Activated CD4-positive, CD25-positive, alpha-beta regulatory T cell treated with anti-CD3 and anti-CD28 coated beads, Interleukin-2, amount 50 U/mL, for 72 hours (primary cell): Measurements from ENCODE around the gene KCTD20.

Experiments
- DNase-seq: peaks from one replicate; pipeline ENCODE4 v3.0.0; 2021

KCTD20 gene

DNA sequence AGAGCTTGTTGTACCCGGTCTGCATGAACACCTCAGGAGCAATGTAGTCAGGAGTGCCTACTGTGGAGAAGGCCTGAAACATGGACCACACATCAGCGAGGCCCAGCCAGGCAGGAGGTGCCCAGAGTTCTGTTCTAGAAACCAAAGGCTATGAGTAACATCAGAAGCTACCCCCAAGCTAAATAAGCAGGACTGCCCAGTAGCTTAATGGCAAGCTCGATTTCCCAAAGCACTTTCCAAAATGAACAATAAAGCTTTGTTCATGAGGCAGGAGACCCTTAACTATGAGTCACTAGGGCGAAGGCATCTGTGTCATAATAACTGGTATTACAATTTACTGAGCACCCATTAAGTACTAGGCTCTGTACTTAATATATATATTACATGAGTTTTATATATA is 57.1 kb downstream of the KCTD20 start:
- no peak for DNase-seq

DNA sequence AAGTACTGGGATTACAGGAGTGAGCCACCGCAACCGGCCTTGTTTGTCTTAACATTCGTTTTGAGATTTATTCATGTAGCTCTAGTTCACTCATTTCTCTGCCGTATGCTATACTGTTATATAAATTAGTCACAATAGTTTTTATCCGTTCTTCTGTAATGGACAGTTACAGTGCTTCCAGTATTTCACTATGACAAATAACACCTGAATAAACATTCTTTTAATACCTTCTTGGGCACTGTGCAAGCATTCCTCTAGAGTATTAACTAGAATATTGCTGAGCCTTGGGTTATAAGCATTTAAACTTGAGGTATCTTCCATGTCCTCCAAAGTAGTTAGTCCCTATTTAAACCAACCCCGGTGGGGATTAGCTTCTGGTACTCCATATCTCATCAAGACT is 58.9 kb downstream of the KCTD20 start:
- DNase-seq = no peak

GRCh38 chr6:36504181-36504580 is 61.4 kb downstream of the KCTD20 start:
- no peak for DNase-seq

DNA sequence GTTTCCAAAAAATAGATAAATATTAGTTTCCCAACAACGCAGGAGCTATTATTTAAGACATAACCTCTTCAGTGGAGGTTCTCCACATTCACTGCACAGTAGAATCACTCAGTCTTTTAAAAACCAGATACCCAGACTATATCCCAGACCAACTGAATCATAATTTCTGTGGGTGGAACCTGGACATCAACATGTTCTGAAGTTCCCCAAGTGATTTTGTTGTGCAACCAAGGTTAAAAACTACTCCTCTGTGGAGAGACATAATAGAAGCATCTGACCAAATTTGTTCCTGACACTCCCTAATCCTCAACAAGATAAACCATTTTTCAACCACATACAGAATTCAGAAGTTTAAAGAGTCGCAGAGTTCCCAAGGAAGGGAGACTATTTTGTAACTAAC is 62.2 kb downstream of the KCTD20 start:
- DNase-seq = no peak

DNA sequence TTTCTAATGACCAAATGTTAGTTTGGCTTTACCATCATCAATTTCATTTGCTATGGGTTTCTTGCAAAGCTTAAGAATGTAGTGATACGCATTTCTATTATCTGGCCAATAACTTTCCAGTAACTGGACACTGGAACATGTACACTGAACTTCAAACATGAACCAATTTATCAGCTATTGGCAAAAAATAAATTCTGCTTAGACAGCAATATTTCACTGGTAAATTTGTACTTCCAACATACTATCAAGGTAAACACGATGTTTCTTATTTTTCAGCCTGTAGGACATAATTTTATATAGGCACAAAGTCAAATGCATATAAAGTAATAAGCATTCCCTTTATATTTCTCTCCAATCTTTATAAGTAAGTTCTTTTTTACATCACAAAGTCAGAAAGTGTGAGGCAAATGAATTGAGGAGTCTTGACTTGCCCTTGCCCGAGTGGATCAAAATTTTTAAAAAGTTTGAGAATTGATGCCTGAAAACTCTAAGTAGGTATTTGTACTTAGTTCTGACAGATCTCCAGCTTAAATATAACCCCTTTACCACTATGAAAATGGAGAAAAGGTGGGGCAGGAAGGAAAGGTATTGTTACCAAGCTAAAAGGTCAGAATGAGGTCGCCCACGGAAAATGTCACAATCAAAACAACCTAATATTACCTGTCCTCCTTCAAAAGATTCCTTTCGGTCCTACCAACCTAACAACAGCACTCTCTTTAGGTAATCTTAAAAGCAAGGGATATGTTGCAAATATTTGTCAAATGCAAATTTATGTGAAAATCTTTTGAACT is 63.1 kb downstream of the KCTD20 start:
- no peak for DNase-seq

- no peak for DNase-seq
Observed at GRCh38 chr6:36506611-36507010, 63.8 kb downstream of the KCTD20 start.

DNA sequence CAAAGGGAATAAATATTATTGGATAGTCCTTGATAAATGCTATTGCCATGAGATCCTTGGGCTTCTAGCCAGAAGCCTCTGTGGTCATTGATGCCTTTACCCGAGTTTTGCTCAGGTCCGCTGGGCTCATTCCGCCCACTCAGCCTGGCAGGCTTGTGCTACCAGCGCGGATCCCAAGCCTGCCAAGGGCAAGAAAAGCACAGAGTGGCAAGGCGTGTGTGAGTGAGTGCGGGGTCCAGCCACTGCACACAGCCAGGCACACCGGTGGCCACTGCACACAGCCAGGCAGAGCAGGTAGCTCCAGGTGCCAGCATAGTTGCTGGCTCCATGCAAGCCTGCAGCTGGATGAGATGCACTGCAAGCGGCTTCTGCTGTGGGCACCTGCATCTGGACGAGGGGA is 65.7 kb downstream of the KCTD20 start:
- DNase-seq = no peak

GRCh38 chr6:36510365-36510764 is 67.6 kb downstream of the KCTD20 start:
- DNase-seq = no peak

GRCh38 chr6:36514554-36515456 is 72.0 kb downstream of the KCTD20 start:
- DNase-seq = no peak

- DNase-seq = no peak
Observed at GRCh38 chr6:36515844-36516243, 73.0 kb downstream of the KCTD20 start.

- DNase-seq = no peak
Observed at GRCh38 chr6:36516559-36516958, 73.8 kb downstream of the KCTD20 start.

GRCh38 chr6:36516988-36517387 is 74.2 kb downstream of the KCTD20 start:
- DNase-seq = no peak

- DNase-seq = no peak
Observed at GRCh38 chr6:36517408-36517807, 74.6 kb downstream of the KCTD20 start.

- no peak for DNase-seq
Observed at GRCh38 chr6:36519352-36519751, 76.6 kb downstream of the KCTD20 start.

DNA sequence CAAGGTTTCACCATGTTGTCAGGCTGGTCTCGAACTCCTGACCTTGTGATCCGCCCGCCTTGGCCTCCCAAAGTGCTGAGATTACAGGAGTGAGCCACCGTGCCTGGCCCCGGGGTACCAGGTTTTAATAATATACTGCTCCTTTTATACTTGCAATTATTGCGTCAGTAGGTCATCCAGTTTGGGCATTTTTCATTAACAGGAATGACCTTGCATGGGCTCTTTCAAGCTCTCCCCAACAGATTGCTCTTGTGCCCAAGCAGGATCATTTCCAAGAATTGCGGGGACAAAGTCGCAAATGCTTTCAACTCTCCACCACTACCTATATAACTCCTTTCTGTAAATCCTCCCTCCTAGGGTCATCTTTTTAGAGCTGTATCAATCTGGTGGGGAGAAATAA is 80.7 kb downstream of the KCTD20 start:
- no peak for DNase-seq

- no peak for DNase-seq
Observed at GRCh38 chr6:36523936-36524499, 81.2 kb downstream of the KCTD20 start.

DNA sequence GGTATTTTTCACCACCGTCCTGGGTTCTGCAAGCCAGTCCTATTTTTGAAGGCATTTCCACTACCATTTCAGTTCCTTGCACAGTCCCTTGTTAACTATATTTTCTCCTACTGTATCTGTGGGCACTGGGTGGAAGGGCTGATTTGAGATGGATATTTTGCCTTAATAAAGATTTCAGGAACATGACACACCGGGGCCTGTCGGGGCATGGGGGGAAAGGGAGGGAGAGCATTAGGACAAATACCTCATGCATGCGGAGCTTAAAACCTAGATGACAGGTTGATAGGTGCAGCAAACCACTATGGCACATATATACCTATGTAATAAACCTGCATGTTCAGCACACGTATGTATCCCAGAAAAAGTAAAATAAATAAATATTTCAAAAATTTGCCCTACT is 82.1 kb downstream of the KCTD20 start:
- DNase-seq = no peak

DNA sequence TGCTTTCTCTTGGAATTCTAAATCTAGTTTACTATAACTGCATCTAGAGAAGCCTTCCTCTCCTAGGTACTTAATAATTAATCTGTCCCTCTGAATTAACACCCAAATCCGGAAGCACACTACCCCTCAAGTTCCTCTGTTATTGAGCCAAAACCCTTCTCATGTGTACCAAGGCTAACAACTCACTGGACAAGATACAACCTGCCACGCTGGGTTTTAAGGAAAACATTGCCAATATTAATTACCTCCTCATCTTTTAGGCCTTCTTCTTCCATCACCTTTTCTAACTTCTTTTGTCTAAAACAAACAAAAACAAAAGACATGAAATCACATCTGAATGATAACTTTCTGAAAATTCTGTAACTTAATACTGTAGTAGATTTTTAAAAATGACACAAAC is 82.5 kb downstream of the KCTD20 start:
- DNase-seq = no peak

GRCh38 chr6:36526066-36526465 is 83.3 kb downstream of the KCTD20 start:
- no peak for DNase-seq

GRCh38 chr6:36533321-36533720 is 90.5 kb downstream of the KCTD20 start:
- no peak for DNase-seq

DNA sequence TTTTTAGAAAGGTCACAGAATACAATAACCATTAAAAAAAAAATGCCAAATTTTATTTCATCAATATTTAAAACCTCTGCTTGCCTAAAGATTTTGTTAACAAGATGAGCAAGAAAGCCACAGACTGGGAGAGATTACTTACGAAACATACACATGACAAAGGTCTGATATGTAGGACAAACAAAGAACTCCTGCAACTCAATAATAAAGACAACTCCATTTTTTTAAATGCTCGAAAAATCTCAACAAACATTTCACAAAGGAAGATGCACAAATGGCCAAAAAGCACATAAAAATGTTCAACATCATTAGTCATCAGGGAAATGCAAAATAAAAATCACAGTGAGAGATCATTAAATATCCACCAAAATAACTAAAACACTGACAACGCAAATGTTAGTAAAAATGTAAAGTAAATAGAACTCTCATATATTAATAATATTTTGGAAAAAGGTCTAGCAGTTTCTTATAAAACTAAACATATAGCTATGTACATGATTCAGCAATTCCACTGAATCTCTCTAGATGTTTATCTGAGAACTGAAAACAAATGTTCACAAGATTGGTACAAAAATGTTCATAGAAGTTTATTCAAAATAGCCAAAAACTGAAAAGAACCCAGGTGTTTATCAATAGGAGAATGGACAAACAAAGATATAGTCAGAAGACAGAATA is 94.2 kb downstream of the KCTD20 start:
- DNase-seq = no peak

GRCh38 chr6:36539814-36540568 is 97.2 kb downstream of the KCTD20 start:
- DNase-seq = no peak
